Smooth muscle cell of trachea (primary cell): Measurements from ENCODE around the gene IPO9. TPM values are rescaled to one million over a fixed set of nuclear protein-coding genes. Genes with fewer than 3 reads are reported as not detected.

ENCODE experiments used
- total RNA-seq: library from RNA; depleted of rRNA; stranded (reverse); fragments of >200 nt; gene quantifications from 2 replicates; pipeline ENCODE4 v1.2.1, GENCODE V29; 2014

IPO9 gene
- 18.5 and 24.6 TPM in 2 replicates for total RNA-seq

DNA sequence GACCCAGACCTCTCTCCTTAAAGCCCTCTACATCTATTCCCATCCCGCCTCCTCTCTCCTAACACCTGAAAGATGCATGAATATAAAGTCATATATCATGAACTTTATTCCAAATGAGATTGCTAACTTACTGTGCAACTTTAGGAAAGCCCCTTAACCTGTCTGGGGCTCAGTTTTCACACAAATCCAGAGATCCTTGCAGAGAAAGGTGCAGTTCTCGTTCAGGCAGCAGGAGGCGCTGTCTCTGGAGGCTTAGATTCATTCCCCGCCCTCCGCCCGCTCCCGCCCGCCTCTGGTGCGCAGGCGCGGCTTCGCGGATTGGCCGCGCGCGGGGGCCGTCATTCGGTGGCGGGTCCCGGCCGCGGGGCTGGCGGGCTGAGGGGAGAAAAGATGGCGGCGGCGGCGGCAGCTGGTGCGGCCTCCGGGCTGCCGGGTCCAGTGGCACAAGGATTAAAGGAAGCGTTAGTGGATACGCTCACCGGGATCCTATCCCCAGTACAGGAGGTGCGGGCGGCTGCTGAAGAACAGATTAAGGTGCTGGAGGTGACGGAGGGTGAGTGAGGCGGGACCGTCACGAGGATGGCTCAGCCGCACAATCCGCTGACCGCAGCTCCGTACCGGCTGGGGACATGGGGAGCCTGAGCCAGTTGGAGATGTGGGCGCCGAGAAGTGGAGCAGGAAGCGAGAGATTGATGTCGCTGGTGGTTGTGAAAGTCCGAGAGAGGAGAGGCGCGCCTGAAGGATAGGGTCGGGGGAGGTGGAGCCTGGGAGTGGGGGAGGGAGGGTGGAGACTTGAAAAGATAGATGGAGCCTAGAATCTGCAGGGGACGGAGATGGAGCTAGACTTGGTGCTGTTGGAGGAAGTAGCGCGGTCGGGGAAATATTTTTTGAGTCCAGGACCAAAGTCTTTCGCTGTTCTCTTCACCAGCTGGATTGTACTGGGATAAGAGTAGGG, at the start of gene IPO9:
Gene IPO9, plus strand, starts transcription at position 338 of the 955 bp plus-strand sequence. Its CDS starts 53 bp downstream, at position 391.

DNA sequence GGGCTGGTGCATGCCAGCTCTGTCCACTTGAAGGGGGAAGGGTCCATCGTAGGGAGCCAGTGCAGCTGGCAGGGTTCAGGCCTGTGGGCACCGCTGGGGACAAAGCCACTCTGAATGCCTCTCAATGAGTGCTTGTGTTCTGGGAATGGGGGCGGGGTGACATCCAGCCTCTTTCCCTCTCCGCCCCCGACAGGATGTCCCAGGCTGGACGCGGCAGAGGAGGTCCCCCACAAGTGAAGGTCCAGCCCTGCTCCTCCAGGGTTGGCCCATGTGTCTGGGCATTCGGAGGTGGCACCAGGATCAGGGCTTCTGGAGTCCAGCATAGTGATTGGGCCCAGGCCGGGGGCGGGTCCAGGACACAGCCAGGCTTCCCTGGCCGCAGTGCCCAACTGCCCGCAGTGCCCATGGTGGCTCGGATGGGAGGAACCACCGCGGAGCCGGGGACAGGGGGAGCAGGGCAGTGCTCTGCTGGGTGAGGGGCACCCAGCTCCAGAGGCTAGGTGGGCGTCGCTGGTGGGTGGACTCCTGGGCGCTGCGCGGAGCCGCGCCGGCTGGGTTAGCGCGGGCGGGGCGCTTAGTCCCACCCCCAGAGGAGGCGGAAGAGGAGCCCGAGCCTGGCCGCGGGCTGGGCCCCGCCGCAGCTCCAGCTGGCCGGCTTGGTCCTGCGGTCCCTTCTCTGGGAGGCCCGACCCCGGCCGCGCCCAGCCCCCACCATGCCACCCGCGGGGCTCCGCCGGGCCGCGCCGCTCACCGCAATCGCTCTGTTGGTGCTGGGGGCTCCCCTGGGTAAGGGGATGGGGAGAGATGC, 59.5 kb downstream of the IPO9 start, which contains the start of gene SHISA4:
Gene SHISA4, plus strand, starts transcription at position 617 of the 808 bp plus-strand sequence. Its CDS starts 97 bp downstream, at position 714.

Other genes starting within 250 kb of the IPO9 start
- gene SHISA4, start 59.7 kb downstream of the IPO9 start, total RNA-seq: 15.3 and 37.4 TPM in 2 replicates
- 7.7 and 22.2 TPM in 2 replicates for gene LMOD1, start 117.4 kb downstream of the IPO9 start, total RNA-seq
- gene TIMM17A, start 126.3 kb downstream of the IPO9 start, total RNA-seq: 39.7 and 62.4 TPM in 2 replicates
- 69.1 and 122 TPM in 2 replicates for gene RNPEP, start 153.5 kb downstream of the IPO9 start, total RNA-seq
- gene ELF3, start 181.4 kb downstream of the IPO9 start, total RNA-seq: under 0.01 and 1.2 TPM in 2 replicates